HG03108 (cell line): ENCODE results near the gene CLDN19.
"Not testable (repeated sequence)": the region's sequence is repeated elsewhere in the genome, so short reads cannot be mapped to it uniquely, and the experiment has no call there.

Source experiments
- ATAC-seq: cut with Tn5 transposase; IDR thresholded peaks from one replicate; pipeline ENCODE4 v1.9.1; 2021; ENCODE audit warnings: moderate library complexity; ENCODE audit not compliant: unreplicated experiment

Gene CLDN19

DNA sequence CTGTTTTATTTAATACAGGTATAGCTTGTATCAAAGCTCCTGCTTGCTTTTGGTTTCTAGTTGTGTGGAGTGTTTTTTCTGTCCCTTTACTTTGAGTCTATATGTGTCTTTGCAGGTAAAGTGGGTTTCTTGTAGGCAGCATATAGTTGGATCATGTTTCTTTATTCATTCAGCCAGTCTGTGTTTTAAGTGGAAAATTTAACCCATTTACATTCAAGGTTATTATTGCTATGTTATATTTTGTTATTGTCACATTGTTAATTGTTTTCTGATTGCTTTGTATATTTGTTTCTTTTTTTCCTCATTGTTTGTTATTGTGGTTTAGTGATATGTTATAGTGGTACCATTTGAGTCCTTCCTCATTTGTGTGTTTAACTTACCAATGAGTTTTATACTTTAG is 26.7 kb downstream of the CLDN19 start:
- no peak for ATAC-seq

DNA sequence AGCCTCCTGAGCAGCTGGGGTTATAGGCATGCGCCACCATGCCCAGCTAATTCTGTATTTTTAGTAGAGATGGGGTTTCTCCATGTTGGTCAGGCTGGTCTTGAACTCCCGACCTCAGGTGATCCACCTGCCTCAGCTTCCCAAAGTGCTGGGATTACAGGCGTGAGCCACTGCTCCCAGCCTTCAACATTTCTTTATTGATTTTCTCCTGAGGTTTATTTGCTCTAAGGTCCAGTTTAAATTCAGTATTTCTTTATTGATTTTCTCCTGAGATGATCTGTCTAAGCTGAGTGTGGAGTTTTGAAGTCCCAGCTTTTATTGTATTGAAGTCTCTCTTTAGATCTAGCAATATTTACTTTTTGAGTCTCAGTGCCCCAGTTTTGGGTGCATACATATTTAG is 27.2 kb downstream of the CLDN19 start:
- ATAC-seq = not testable (repeated sequence)

DNA sequence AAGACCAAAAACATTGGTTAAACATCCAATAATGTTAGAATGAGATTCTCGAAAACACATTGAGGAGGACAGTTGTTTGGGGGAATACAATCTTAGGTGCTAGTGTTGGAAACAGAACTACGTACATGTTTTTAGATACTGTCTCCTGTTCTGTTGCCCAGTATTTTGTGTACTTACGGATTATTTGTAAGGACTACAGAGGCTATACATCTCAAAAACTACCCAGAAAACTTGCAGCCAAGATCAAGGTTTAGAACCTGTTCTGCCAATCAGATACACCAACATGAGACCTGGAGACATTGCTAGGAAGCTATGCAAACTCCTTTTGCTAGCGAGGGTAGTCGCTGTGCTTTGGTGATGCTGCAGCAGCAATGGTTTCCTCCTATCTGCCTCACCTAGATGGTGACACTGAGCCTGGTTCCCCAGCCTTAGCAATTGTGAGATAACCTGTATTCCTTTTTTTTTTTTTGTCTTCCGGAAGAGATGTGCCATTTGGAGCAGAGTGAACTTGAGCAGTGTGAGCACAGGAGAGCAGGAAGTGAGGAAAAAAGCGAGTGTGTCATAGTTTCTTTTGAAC is 36.1 kb downstream of the CLDN19 start:
- no peak for ATAC-seq

DNA sequence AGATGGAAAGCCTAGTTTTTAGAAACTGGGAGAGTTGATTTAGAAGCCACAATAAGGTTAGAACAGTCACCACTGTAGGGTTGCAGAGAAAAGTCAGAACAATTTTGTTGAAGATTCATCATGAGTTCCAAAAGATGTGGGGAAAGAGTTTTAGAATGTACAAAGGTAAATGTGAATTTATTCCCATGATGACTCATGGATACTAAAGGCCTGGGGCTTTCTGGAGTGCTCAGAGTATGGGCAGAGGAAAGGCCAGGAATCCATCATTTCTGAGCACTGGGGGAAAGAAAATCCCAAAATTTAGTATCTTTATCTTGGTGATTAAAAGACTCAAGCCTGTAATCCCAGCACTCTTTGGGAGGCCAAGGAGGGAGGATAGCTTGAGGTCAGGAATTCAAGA is 40.0 kb downstream of the CLDN19 start:
- no peak for ATAC-seq

DNA sequence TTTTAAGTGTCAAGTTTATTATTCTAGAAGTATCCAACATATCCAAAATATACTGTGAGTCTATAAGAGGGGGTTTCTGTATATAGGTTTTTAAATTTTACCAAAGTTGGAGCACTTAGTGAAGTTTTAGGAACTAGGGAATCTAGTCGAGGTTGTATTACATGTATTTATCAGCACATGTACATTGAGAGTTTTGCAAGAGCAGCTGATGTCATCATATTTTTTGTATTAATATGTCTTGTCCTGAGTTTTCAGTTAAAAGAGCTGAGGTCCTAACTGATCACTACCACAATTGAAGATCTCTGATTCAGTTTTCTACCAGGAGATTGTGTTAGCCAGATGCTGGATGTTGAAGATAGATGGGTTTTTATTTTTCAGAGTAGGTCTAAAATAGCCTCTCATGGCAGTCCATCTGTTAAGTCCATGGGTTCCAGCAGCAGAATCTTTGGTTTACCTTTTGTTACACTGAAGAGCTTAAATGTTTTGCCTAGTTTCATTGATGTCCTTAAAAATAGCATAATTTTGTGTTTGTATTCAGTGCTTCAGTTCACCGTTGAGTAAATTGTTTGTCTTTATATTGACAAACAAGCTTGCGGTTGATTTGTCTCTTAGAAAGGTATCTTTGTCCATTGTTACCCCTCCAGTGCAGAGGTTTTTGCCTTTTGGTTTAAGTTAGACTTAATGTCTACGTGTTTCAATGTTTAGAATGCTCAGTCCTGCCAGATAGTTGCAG is 41.8 kb downstream of the CLDN19 start:
- no peak for ATAC-seq

DNA sequence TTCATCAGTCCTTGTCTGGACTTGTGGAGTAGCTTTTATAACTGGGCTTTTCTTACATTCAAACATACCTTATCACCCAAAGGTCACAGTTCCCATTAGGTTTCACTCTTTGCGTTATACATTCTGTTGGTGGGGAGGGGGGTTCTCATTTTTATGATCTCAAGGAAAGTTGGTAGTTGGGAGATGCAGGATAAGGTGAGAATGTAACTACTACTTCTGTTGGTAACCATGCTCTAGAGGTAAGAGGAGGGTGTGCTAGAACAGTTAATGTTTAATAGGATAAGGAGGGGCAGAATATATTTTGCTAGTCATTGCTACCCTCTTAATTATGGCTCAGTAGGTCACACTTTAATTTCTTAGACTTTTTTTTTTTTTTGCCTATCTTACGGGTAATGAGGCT is 47.1 kb downstream of the CLDN19 start:
- ATAC-seq = no peak

DNA sequence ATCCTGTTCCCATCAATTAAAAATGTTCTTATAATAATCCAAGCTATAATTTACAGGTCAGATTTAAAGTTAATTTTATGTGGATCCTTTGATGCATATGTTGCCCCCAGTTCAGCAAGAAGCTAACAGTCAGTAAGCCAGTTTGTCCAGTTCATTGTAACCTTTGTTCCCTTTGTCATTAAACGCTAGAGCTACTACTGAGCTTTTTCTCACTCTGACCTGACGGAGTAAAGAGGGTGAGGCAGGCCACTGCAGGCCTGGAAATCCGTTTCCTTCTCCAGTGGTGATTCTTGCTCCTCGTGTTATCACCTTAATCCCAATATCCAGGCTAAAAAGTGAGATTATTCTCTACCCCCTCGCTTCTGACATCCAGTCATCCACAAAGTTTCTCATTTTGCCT is 47.6 kb downstream of the CLDN19 start:
- no peak for ATAC-seq

DNA sequence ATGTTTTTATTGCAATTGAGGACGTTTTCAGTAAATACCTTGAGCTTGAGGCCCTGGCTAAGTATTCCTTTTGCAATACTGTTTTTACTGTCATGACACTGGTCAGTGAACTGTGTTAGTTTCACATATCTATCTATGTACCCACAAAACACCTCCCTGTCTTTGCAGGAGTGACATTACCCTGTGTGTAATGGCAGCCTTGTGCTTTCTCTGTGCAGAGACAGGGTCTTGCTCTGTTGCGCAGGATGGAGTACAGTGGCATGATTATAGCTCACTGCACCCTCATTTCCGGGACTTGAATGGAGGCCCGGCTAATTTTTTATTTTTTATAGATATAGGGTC is 48.9 kb downstream of the CLDN19 start:
- ATAC-seq = no peak

DNA sequence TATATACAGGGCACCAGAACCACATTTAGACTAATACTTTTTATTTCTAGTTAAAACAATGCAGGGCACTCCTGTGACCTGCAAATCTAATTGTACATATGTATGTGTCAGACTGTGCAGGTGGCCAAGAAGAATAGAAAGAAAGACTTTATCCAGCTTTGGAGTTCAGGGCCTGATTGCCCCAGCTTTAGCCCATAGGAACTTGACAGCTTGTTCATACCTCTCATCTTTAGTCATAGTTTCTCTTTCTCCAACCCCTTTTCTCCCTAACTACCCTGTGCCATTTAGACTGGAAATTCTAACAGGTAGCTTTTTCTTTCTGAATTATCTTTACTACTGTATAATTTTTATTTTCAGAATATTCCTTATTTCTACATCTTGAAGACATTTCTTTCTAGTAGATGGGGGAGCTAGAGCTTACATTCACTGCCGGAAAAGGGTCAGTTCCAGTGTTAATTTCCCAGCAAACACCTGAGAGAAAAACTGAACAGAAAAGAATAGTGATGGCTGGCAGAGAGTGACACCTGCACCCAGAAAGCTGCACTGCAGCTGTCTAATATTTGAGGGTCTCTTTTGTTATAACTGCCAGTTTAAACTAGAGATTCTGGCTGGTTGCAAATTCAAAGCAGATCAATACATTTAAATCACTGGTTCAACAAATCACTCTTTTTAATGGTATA is 49.4 kb downstream of the CLDN19 start:
- no peak for ATAC-seq

DNA sequence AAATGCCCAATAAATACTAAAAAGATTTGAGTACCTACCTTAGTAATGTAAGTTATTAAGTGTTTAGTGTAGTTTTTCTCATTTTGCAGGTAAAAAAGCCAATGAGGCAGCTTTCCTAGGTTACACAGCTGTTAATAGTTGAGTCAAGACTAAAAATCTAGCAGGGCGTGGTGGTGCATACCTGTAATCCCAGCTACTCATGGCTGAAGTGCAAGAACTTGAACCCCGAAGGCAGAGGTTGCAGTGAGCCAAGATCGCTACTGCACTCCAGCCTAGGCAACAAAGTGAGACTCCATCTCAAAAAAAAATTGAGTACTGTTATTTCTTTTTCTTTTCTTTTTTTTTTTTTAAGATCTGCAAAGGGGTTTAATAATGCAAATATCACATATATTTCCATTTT is 50.1 kb downstream of the CLDN19 start:
- ATAC-seq = no peak

DNA sequence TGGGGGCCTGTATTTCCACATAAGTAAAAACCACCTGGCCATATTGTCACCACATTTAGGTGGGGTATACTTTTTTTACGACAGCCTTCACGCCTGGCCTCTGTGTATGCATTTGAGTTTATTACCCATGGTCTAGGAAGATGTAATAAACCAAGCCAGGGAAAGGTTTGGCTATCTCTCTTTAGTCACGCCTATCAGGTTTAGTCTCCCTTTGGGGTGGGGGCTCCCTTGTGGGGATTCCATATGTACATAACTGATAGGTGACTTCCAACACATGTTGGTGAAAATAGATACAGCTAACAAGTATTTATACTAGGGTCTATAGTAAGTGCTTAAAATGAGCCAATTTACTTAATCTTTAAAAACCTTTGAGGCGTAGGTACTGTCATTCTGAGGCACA is 53.6 kb downstream of the CLDN19 start:
- ATAC-seq = no peak

DNA sequence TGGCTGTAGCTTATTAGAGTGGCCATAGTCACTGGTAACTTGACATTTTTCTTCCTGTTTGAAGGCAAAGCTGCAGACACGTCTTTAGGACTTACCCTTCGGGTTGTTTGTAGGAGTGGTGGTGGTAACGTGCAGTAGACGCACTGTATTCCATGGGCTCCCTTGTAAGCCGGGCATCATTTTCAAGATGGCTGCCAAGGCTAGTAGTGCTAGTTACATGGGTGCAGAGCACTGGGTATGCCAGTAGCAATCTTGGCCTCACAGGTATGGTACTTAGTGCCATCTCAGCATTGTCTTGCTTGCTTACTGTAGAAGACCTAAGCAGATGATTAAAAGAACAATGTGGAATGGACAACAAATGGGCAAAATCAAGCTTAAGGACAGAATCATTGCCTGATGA is 55.9 kb downstream of the CLDN19 start:
- no peak for ATAC-seq
